ENCODE results near the gene CACNA1B.
"Not testable (repeated sequence)": the region's sequence is repeated elsewhere in the genome, so short reads cannot be mapped to it uniquely, and the experiment has no call there.

GRCh38 chr9:138107039-138107438 is 229.5 kb downstream of the CACNA1B start:
- TF ChIP-seq CTCF, POLR2A, EP300 (IDR thresholded peaks at IDR 0.05): not testable (repeated sequence)

Data from gastroesophageal sphincter (tissue), 3 donors.